NCI-H1048 (cell line): Measurements from ENCODE around the gene BMS1.
"Not testable (repeated sequence)": the region's sequence is repeated elsewhere in the genome, so short reads cannot be mapped to it uniquely, and the experiment has no call there.

Source experiments
- DNase-seq: peaks from one replicate; lab custom pipeline; 2025; lab: John Stamatoyannopoulos, UW

Gene BMS1

GRCh38 chr10:42865716-42866114, 83.1 kb downstream of the BMS1 start:
- DNase-seq = no peak

DNA sequence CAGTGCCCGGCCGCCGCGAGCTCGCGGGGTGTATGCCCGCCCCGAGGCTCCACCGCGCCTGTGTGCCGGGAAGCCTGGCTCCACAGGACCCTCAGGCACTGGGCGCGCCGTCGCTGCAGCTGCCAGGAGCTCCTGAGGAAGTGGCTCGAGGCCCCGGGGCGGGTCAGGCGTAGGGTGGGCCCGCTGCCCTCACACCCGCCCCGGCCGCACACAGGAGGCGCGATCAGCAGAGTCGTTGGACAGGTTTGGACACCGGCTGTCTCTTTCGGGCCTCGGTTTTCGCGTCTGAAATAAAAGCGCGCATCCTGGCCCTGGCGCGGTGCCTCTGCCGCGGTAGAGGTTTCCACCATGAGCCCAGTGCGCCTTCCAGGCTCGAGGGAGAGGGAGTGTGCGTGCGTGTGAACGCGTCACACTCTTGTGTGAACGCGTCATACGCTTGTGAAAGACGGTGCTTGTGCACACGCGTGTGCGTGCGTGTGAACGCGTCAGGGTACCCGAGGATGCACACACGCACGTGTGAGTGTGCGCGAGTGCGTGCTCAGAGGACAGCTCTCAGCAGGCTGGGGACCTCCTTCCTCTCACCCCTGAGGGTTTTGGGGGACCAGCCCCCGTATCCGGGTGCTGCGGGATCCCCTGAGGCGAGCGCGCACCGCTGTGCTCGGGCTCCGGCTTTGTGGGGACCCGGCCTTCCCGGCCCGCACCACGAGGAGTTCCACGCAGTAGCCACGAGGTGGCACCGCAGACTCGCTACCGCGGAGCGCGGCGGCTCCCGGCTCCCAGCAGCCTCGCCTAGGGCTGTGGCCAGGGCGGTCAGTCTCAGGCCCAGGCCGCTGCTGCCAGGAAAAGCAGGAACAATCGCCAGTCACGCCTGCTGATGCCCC, 83.8 kb downstream of the BMS1 start:
- peak; percentile 52 for DNase-seq

DNA sequence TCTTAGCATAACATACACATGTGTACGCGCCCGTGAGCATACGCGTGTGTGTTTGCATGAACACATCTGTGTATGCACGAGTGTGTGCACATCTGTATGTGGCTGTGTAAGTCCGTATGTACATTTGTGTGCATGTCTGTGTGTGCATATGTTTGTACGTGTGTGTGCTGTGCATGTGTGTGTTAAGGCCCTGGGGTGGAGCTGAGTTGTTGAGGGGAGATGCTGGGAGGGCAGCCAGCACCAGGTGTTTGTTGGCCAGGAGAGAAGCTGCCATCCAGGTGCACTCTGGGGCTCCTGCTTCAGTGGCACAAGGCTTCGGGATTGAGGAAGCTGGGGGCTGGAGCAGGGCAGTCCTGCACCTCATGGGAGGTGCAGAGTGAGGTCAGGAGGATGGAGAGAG, 85.0 kb downstream of the BMS1 start:
- no peak for DNase-seq

DNA sequence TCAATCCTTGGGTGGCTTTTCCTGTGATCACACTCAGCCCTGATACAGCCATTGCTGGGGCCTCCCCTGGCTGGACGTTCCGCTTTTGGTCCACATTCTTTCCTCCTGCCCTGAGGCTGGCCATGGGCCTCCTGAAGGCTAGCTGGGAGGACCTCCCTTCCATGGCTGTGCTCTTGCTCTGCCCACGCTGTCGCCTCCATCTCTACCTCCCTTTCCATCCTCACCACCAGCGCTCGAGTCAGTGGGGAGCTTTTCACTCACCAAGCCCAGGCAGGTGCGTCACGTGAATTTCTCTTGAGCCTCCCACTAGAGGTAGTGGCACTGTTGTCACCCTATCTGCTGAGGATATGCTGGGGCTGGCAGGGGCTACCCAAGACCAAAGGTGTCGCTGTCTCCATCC, 85.9 kb downstream of the BMS1 start:
- DNase-seq = no peak

- DNase-seq = no peak
Observed at GRCh38 chr10:42869977-42870350, 87.4 kb downstream of the BMS1 start.

GRCh38 chr10:42871138-42871641, 88.6 kb downstream of the BMS1 start:
- DNase-seq = not testable (repeated sequence)

DNA sequence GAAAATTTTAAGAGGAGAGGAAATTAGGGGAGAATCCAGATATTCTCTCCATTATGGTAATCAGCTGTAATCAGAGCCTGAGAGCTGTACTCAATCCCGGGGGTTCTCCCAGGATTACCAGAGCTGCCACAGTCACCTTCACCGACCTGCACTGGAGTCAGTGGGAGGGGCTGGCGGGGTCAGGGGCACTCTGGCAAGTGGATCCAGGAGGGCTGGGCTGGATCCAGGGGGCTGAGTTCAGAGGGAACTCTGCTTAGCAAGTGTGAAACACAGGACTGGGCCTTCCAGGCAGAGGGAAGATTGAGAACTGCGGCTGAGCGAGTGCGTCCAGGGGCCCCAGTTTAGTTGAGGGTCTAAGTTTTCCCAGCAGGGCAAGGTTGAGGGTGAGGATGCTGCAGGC, 89.2 kb downstream of the BMS1 start:
- DNase-seq = no peak

DNA sequence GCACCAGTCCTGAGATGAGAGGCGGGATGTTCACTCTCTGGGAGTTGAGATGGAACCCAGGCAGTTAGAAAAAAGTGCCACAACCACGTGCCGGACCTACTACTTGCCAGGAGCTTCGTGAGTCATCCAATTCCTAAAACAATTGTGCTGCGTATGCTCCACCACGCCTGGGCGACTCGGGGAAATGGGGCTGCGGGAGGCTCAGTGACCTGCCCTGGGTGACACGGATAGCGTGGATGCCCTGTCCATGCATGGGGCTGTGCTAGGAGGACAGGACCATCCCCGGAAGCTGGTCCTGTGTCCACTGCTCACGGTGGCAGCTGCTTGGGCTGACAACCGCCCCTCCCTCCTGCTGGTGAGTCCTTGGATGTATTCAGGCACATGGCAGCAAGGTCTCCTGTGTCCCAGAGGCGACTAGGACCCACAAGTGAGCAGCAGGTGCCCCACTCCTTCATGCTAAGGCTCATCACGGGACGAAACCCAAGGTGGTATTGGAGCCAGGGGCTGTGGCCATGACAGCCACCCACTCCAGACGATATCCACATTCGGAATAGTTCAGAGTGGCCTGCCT, 90.4 kb downstream of the BMS1 start:
- no peak for DNase-seq

GRCh38 chr10:42874713-42875387, 92.3 kb downstream of the BMS1 start:
- DNase-seq = no peak

- DNase-seq = no peak
Observed at GRCh38 chr10:42875388-42875755, 92.8 kb downstream of the BMS1 start.

GRCh38 chr10:42875798-42876341, 93.3 kb downstream of the BMS1 start:
- no peak for DNase-seq

DNA sequence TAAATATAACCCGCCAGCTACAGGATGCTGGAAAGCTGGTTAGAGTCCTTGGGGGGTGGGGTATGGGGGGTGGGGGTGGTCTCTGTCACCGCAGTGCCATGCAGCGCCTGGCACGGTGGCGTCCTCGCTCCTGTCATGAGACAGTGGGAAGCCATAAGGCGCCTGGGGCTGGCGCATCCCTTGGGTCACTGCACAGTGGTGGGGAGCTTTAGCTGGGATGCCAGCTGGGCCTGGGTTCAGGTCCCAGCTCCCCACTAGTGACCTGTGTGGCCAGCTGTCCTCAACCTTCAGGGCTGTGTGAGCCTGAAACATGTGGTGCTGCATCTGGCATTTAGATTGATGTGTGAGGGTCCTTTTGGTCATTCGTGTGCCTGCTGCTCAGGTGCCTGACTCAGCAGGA, 93.9 kb downstream of the BMS1 start:
- no peak for DNase-seq

GRCh38 chr10:42876945-42877344, 94.3 kb downstream of the BMS1 start:
- no peak for DNase-seq

GRCh38 chr10:42877496-42878030, 95.0 kb downstream of the BMS1 start:
- no peak for DNase-seq

- no peak for DNase-seq
Observed at GRCh38 chr10:42878134-42878820, 95.7 kb downstream of the BMS1 start.

- no peak for DNase-seq
Observed at GRCh38 chr10:42878821-42879195, 96.2 kb downstream of the BMS1 start.

DNA sequence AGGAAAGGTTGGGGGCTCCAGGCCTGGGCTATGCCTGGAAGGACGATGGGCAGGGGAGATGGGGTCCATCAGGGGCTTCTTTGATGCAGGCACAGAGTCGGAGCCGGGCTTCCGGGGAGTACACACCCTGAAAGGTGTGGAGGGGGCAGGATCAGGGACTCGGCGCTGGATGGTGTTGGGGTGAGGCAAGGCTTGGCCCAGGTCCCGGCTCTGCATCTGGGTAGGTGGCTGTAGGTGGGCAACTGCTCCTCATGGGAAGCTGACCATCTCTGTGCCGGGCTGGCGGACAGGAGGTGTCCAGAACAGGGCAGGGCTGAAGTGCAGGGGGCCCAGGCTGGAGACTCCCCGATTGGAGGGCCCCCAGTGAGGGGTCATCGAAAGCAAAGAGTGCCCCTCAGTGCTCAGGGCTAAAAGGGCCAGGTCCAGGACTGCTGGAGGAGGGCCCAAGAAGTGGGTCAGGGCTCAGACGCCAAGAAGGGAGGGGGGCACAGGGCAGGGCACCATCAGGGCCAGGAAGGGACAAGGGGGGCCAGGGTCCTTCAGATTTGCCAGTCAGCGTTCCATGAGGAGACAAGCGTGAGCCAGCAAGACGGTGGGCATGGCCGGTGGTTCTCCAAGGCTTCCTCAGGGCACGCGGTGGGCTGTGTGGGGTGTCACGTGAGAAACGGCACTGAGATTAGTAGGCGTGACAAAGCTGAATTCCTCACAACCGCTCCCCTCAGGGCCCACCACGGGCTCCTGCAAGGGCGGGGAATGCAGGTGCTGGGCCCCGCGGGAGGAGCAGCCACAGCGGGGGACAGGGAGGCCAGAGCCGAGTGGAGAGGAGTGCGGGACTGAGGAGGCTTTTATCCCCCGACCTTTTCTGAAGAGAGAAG, 97.0 kb downstream of the BMS1 start:
- no peak for DNase-seq

GRCh38 chr10:42880255-42880620, 97.6 kb downstream of the BMS1 start:
- DNase-seq = no peak

- DNase-seq = no peak
Observed at GRCh38 chr10:42882597-42882996, 100.0 kb downstream of the BMS1 start.
